ENCODE measurements around the gene PITX1.

PITX1 gene

DNA sequence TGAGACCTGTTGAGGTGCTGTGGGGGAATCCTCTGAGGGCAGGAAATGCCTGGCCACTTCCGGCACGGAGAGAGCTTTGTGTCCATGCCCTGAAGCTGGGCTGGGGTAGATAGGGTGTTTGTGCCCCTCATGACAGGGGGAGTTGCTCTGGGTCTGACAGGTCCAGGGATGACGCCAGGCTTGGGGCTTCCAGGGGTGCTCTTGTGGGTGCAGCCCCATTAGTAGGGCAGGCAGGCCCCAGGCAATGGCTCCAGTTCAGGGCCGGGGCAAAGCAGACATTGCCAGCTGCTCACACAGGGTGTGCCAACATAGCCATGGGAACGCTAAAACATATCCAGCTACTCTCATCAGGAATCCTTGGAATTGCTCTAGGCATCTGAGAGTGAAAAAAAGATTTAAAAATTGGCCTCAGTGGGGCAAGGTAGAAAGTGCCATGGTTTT, 21.1 kb downstream of the PITX1 start:
- H3K4me3 ChIP-seq (ENCODE audit: low read depth, low read length), result no peak overlapping the region
- TF ChIP-seq, protein P1, sequence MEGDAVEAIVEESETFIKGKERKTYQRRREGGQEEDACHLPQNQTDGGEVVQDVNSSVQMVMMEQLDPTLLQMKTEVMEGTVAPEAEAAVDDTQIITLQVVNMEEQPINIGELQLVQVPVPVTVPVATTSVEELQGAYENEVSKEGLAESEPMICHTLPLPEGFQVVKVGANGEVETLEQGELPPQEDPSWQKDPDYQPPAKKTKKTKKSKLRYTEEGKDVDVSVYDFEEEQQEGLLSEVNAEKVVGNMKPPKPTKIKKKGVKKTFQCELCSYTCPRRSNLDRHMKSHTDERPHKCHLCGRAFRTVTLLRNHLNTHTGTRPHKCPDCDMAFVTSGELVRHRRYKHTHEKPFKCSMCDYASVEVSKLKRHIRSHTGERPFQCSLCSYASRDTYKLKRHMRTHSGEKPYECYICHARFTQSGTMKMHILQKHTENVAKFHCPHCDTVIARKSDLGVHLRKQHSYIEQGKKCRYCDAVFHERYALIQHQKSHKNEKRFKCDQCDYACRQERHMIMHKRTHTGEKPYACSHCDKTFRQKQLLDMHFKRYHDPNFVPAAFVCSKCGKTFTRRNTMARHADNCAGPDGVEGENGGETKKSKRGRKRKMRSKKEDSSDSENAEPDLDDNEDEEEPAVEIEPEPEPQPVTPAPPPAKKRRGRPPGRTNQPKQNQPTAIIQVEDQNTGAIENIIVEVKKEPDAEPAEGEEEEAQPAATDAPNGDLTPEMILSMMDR (IDR thresholded peaks at IDR 0.05; ENCODE audit: low read depth, low read length, missing control alignments), result no peak
- no peak for DNase-seq (ENCODE audit: low read depth)
- in situ Hi-C loops (cut with HindIII; ENCODE audit: low sequenced_read_pairs), result no loop called here

DNA sequence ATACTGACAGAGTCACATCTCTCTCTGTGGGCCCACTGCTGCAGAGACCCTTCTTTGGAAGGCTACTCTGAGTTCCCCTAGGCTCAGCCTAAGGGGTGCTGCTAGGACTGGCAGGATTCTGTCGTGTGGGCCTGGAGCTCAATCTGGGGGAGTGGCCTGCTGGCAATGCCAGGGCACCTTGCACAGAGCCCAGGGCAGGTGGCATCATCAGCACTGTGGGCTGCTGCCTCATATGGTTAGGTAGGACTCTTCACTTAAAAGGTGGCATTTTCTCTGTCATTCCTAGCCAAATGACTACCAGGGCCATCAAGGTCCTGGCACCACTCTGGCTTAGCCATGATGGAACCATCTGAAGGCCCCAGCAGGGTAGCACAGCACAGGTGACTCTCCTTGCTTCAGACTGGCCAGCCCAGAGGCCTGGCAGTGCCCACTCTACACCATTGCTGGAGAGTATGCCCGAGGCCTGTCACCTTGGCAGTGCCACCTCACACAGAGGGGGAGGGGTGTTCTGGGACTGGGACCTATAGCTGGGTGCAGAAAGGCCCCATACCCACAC, 21.9 kb downstream of the PITX1 start:
- no peak overlapping the region for H3K4me3 ChIP-seq (ENCODE audit: low read depth, low read length)
- in situ Hi-C loops (cut with HindIII; ENCODE audit: low sequenced_read_pairs), result no loop called here
- TF ChIP-seq, protein P1 (IDR thresholded peaks at IDR 0.05; ENCODE audit: low read depth, low read length, missing control alignments), result no peak
- DNase-seq (ENCODE audit: low read depth), result no peak

DNA sequence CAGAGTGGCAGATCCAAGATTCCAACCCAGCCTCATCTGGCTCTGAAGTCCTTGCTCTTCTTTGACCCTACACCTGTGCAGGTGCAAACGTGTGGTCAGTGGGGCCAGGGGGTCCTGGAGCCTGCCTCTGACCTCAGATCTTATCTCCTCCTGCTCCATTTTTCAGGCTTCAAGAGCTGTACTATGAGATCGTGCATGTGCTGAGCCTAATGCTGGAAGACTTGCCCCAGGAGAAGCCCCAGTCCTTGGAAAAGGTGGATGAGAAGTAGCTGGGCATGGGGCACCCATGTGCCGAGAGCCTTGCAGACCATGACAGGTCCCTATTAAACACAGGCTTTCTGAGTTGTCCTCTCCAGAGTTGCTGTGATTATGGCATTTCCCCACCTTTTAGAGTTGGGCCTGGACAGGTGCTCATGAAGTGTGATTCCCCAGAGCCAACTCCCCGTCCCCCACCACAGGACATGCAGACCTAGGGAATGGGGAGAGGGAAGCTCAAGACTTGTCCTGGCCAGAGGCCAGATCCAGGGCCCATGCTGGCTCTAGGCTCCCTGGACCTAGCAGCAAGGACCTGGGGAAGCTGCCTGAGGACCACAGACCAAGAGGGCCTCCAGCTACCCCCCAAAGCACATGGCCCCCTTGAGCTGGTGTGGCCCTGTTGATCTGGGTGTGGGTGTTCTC, 22.5 kb downstream of the PITX1 start:
- H3K4me3 ChIP-seq (ENCODE audit: low read depth, low read length), result no peak overlapping the region
- DNase-seq (ENCODE audit: low read depth), result no peak
- in situ Hi-C loops (cut with HindIII; ENCODE audit: low sequenced_read_pairs), result no loop called here
- TF ChIP-seq, protein P1 (IDR thresholded peaks at IDR 0.05; ENCODE audit: low read depth, low read length, missing control alignments), result no peak

DNA sequence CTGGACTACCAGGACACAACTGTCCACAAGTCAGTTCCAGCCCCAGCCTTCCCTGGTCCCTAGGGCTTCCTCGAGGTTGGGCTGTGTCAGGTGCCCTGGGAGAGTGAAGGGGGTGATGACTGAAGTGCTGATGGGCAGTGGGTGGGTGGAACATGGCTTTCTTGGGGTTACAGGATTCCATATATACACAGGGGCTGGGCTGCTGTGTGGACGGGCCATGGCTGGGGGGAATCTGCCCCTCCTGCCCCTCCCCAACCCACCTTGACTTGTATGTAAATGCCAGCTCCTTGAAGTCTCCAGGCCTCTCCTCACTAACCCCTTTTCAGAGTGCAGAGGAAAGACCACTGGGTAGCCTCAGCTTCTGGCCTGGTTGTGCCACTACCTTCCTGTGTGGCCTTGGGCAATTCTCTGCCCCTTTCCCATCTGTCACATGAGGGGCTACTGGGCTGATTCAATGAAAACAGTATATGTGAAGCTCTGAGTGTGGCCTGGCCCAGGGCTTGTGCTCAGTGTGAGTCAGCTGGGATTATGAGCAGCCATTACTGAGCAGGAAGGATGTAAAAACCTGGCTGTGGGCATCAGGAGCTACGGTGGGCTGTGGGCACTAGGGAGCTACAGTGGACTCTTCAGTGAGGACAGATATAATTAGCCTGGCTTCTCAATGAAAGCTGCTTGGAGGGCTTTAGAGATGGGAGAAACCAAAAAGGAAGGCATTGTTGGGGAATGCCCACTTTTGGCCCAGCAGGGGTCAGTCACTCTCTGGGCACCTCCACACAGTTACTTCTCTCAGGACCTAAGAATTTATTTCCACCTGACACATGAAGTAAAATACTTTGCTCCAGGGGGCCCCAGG, 23.3 kb downstream of the PITX1 start:
- TF ChIP-seq, protein P1 (IDR thresholded peaks at IDR 0.05; ENCODE audit: low read depth, low read length, missing control alignments), result no peak
- H3K4me3 ChIP-seq (ENCODE audit: low read depth, low read length), result no peak overlapping the region
- in situ Hi-C loops (cut with HindIII; ENCODE audit: low sequenced_read_pairs), result no loop called here
- no peak for DNase-seq (ENCODE audit: low read depth)

DNA sequence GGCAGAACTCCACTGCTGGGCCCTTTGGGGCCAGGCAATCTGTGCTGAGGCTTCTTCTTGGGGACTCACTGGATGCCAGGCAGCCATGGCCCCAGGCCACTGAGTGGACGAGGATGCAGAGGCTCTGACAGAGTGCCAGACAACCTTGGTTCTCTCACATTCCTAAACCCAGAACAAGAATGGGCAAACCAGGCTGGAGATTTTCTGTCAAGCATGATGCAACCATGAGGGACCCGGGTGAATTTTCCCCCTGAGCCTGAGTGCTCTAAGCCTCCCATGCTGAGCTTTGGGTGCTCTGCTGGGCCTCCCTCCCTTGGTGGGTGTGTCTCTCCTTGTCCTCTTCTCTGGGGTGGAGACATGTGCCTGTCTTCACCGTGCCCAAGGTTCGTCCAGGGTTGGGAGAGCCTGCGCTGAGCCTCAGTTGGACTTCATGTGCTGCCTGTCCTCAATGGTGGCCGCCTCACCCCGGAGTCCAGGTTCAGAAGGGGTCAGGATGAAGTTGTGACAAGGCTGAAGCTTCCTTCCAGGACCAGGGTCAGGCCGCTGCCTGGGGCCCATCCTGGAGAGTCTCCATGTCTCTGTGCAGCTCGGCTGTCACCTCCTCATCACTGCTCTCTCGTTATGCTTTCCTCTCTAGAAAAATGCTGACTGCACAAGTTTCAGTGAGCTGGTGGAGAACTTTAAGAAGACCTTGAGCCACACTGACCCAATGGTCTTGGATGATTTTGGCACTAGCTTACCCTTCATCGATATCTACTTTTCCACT, 24.1 kb downstream of the PITX1 start:
- TF ChIP-seq, protein P1 (IDR thresholded peaks at IDR 0.05; ENCODE audit: low read depth, low read length, missing control alignments), result no peak
- in situ Hi-C loops (cut with HindIII; ENCODE audit: low sequenced_read_pairs), result no loop called here
- no peak for DNase-seq (ENCODE audit: low read depth)
- no peak overlapping the region for H3K4me3 ChIP-seq (ENCODE audit: low read depth, low read length)
